PFSK-1 (cell line): ENCODE measurements around the gene SSX2IP.

Experiments used
- FOXP2 ChIP-seq: optimal IDR thresholded peaks from 2 replicates; pipeline ENCODE3; 2011; ENCODE audit warnings: borderline replicate concordance, control low read depth, inconsistent platforms; ENCODE audit not compliant: insufficient read depth; ENCODE audit errors: extremely low read length, extremely low read depth
- POLR2AphosphoS5 ChIP-seq: IDR thresholded peaks from 2 replicates; pipeline ENCODE4 v1.6.1; 2012; ENCODE audit warnings: low read depth, mild to moderate bottlenecking, control low read depth, low read length, moderate library complexity
- REST ChIP-seq, 2 experiments: IDR thresholded peaks; 2 replicates each; pipeline versions ENCODE4 v1.6.1 to v1.8.0; 2011 to 2012; ENCODE audit warnings: low read depth in 2 of 2, low read length in 2 of 2, control low read depth in 1 of 2, inconsistent platforms in 1 of 2, mild to moderate bottlenecking in 1 of 2, moderate library complexity in 1 of 2; ENCODE audit not compliant: insufficient read depth in 1 of 2
- SIN3A ChIP-seq: IDR thresholded peaks from 2 replicates; pipeline ENCODE4 v1.6.1; 2012; ENCODE audit warnings: mild to moderate bottlenecking, low read length, moderate library complexity, borderline replicate concordance; ENCODE audit not compliant: insufficient read depth
- TAF1 ChIP-seq: IDR thresholded peaks from 2 replicates; pipeline ENCODE4 v1.6.1; 2012; ENCODE audit warnings: low read length, control low read depth, borderline replicate concordance; ENCODE audit not compliant: insufficient read depth

The SSX2IP gene

DNA sequence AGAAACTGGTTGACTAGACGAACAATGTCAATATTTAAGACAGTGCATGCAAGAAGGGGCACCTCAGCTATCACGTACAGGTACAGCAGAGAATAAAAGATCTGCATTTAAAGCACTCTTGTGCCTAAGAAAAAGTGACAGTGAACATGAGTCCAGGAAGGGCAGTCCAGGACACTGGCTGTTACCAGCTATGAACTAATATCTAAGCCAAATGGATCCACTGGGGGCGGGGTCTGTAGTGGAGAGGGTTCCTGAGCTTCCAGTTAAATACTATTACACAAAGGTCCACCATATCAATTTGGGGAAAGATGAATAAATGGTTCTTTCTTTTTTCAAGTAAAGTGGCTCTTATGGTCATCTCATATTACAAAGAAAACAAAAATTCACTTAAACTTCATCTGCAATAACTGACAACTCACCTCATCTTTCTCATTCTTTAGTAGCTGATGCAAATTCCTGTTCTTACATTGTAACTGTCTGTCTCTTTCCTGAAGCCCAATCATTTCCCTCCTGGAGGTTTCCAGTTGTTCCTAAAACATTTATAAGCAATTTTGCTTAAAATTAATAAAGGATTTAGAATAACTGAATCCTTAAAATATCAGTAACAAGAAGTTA is 24.5 kb downstream of the SSX2IP start:
- TF ChIP-seq SIN3A (no peak), REST (IDR thresholded peaks at IDR 0.05; ENCODE audit: insufficient read depth in 1 of 2, low read depth in 2 of 2, low read length in 2 of 2) (no peak), POLR2AphosphoS5 (no peak), TAF1 (no peak), FOXP2 (no peak)

DNA sequence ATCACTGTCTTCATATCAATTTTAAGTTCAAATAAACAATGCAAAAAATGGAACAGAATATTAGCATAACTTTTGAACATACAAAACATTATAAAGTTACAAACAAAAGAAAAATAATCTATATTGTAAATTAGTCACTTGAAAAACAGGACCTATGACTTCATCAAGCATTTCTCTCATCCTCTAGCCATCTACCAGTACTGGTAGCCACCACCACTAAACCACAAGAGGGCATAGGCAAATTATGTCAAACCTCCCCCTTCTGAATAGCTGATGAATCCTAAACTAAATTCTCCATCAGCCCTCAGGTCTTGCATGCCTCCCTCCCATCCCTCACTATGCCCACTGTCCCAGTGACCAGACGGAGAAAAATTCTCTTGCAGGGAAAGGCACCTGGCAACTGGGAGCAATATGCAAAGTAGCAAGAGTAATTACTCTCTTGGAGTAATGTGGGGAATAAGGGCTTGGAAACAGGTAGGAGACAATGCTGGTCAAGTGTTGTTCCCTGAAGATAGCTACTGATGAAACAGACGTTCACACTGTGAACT is 37.1 kb downstream of the SSX2IP start:
- no peak for TF ChIP-seq REST (IDR thresholded peaks at IDR 0.05; ENCODE audit: insufficient read depth in 1 of 2, low read depth in 2 of 2, low read length in 2 of 2)
- no peak for TF ChIP-seq FOXP2
- TF ChIP-seq TAF1, result no peak
- no peak for TF ChIP-seq SIN3A
- no peak for TF ChIP-seq POLR2AphosphoS5

GRCh38 chr1:84644472-84644871 is 45.8 kb downstream of the SSX2IP start:
- TF ChIP-seq SIN3A, result no peak

GRCh38 chr1:84643183-84643582 is 47.1 kb downstream of the SSX2IP start:
- TF ChIP-seq TAF1, result no peak
- TF ChIP-seq REST (IDR thresholded peaks at IDR 0.05; ENCODE audit: insufficient read depth in 1 of 2, low read depth in 2 of 2, low read length in 2 of 2), result no peak
- no peak for TF ChIP-seq SIN3A

- TF ChIP-seq SIN3A, result no peak
- TF ChIP-seq POLR2AphosphoS5, result no peak
- TF ChIP-seq TAF1, result no peak
- TF ChIP-seq FOXP2, result no peak
- no peak for TF ChIP-seq REST (IDR thresholded peaks at IDR 0.05; ENCODE audit: insufficient read depth in 1 of 2, low read depth in 2 of 2, low read length in 2 of 2)
Measured at GRCh38 chr1:84642774-84643173, 47.5 kb downstream of the SSX2IP start.
